Brain pericyte (primary cell): ENCODE data around the gene CMTM3.
"Not testable (repeated sequence)": the region's sequence is repeated elsewhere in the genome, so short reads cannot be mapped to it uniquely, and the experiment has no call there.

ENCODE experiments used
- DNase-seq: peaks from one replicate; pipeline ENCODE4 v3.0.0-alpha.2; 2012; ENCODE audit warnings: low read depth, low spot score

CMTM3 gene

DNA sequence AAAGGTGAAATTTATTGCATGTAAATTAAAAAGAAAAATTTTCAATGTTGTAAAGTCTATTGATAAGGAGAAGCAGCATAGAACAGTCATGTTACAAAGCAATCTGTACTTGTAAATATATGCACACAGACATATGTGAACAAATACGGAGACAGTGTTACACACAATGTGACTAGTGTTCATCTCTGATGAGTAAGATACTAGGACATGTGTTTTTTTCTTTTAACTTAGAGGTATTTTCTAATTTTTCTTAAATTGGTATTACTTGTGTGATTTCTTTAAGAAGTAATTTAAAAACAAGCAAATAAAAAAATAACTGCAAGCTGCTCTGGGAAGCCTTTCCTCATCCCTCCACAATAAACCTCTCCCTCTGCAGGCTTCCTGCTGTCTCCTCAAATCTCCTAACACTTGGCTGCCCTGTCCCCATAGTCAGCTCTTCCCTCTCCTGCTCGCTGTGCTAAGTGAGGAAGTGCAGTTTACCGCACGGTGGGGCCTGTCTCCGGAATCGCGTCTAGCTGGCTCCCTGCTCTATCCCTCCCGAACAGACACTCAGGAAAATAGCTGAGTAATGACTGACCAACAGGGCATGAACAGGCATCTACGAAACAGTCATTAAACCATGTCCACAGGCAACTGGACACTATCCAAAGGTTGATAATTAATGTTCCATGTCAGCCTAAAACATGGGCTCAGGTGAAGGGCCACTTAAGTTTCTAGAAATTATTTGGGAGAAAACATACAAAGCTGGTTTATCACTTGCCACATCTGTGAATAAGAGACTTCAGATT is 56.1 kb downstream of the CMTM3 start:
- DNase-seq: no peak

DNA sequence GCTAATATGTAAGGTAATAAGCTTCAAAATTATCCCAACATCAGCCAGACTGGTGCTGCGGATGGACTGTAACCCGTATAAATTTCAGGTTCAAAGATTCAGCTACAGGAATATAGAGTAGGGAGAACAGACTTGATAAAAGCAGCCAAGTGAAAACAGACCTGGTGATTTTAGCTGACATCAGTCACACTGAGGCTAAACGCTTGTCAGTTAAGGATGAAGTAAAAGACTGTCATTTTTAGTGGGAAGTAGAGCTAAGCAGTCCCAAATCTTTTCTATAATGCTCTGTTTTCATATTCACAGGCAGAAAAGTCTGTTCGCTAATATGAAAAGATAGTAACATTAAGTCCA is 56.7 kb downstream of the CMTM3 start:
- no peak for DNase-seq

DNA sequence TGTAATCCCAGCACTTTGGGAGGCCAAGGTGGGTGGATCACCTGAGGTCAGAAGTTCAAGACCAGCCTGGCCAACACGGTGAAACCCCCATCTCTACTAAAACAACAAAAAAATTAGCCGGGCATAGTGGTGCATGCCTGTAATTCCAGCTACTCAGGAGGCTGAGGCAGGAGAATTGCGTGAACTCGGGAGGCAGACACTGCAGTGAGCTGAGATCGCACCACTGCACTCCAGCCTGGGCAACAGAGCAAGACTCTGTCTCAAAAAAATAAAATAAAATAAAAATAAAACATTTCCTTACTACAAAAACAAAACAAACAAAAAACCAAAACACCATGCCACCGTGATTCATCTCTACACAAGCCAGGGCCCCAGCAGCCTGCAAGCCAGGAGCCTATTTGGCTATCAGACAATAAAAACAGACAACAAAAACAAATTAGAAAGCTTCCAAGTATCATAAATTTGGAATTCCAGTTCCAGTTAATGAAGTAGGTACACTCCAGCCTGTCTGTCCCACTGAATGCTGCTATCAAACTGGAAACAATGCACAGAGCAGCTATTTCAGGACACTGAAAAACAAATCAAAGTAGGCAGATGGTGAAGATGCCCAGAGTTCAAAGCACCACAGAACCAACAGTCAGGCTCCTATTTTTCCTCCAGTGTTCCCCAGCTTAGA is 57.3 kb downstream of the CMTM3 start:
- DNase-seq: not testable (repeated sequence)

DNA sequence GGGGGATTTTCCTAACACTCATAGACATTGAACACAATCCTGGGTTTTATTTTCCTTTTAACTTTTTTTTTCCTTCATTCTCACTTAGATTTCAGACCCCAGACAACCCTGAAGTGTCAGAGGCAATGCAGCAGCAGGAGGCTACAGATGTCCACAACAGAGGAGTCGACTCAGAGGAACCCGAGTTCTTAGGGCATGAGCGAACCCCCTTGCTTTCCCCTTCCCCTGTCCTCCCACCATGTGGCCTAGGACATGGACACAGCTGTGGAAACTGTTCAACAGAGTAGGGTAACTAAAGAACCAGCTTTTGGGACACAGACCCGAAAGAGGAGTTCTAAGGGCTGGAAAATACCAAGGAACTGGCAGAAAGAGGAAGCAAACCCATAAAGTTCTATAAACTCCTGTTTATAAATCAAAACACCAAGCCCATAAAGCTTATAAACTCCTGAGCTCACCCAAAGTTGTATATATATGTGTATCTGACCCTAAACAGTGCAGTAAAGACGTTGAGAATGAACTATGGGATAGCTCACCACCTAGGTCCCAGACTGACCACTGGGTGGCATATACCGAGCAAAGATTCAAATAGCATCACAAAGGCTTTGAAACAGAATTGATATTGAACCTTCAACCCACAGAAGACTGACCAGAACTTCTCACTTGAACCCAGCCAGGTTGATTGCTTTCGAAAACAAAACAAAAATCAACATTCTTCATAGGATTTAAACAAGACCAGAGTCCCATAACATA is 58.1 kb downstream of the CMTM3 start:
- no peak for DNase-seq
